HepG2 (cell line): ENCODE results near the gene SZRD1. TPM values are rescaled to one million over a fixed set of nuclear protein-coding genes. Genes with fewer than 3 reads are reported as not detected.

Source experiments
- ATAC-seq: fragments of 200-7000 bp; cut with Tn5 transposase; 3 replicates; pipeline ENCODE4 v1.9.1; 2020; ENCODE audit warnings: mild to moderate bottlenecking, moderate library complexity
- BruUV-seq: library from RNA; stranded (reverse); fragments of 400-500 nt; replicated peaks from 2 replicates; lab custom pipeline; 2021; lab: Mats Ljungman, UMichigan
- CTCF ChIA-PET: fragments of 300-600 bp; formaldehyde crosslinking; extraction: SDS; loops from one replicate; lab custom pipeline; 2021; ENCODE audit warnings: low total read pairs, inconsistent platforms, low intra/inter-chr PET ratio; lab: Yijun Ruan, JAX
- POLR2A ChIA-PET: fragments of 350-600 bp; sonication (Branson Sonifier 250); formaldehyde crosslinking; loops from one replicate; lab custom pipeline; 2020; ENCODE audit warnings: antibody characterized with exemption, inconsistent platforms; lab: Yijun Ruan, JAX
- DNase-seq: peaks from one replicate; pipeline ENCODE4 v3.0.0-alpha.2; 2015; ENCODE audit warnings: low spot score
- FAIRE-seq: peaks from 3 replicates; lab custom pipeline; 2011; peaks lifted over from hg19 to GRCh38; lab: Jason Lieb, UNC
- H2AFZ ChIP-seq: one replicate; pipeline ENCODE4 v1.6.1; 2011; ENCODE audit warnings: low read length, inconsistent platforms
- H3K27ac ChIP-seq: fragments of 300-600 bp; 3 replicates; pipeline ENCODE4 v1.8.0; 2011; ENCODE audit warnings: mixed run types, mild to moderate bottlenecking, mixed read lengths, low read length, inconsistent platforms; ENCODE audit not compliant: insufficient read depth; ENCODE audit errors: extremely low read length
- H3K27me3 ChIP-seq, 2 experiments: fragments of 200-600 bp in 1 of 2; 2 replicates in 1 of 2; 3 replicates in 1 of 2; pipeline versions ENCODE4 v1.6.0 to v1.8.0; 2011; ENCODE audit warnings: low read length in 2 of 2, mild to moderate bottlenecking in 2 of 2, moderate library complexity in 2 of 2, inconsistent platforms in 1 of 2; ENCODE audit not compliant: insufficient read depth in 2 of 2, control insufficient read depth in 1 of 2
- H3K36me3 ChIP-seq, 2 experiments: fragments of 200-600 bp in 1 of 2; replicated peaks in 1 of 2; 2 replicates in 1 of 2; 3 replicates in 1 of 2; pipeline versions ENCODE4 v1.5.1 to v1.8.0; 2011; ENCODE audit warnings: low read length in 2 of 2, inconsistent platforms in 1 of 2; ENCODE audit not compliant: insufficient read depth in 2 of 2, control insufficient read depth in 1 of 2
- H3K4me1 ChIP-seq: 2 replicates; pipeline ENCODE4 v1.5.1; 2012; ENCODE audit warnings: low read length, inconsistent platforms; ENCODE audit not compliant: insufficient read depth
- H3K4me2 ChIP-seq: 2 replicates; pipeline ENCODE4 v1.6.0; 2011; ENCODE audit warnings: low read depth, low read length, inconsistent platforms
- H3K4me3 ChIP-seq, 3 experiments: fragments of 200-600 bp in 1 of 3; sonication (generic), shearing (Covaris generic) in 1 of 3; replicated peaks in 1 of 3; 2 replicates each; pipeline ENCODE4 v1.5.1; 2011 to 2016; ENCODE audit warnings: low read length in 3 of 3, inconsistent platforms in 2 of 3, low read depth in 2 of 3, mild to moderate bottlenecking in 2 of 3, control low read depth in 1 of 3, mixed read lengths in 1 of 3; ENCODE audit not compliant: insufficient read depth in 1 of 3
- H3K79me2 ChIP-seq: one replicate; pipeline ENCODE4 v1.6.1; 2011; ENCODE audit warnings: low read length, inconsistent platforms; ENCODE audit not compliant: insufficient read depth
- H3K9ac ChIP-seq: 2 replicates; pipeline ENCODE4 v1.6.0; 2011; ENCODE audit warnings: mild to moderate bottlenecking, low read depth, low read length, inconsistent platforms; ENCODE audit not compliant: insufficient read depth
- H3K9me3 ChIP-seq: 2 replicates; pipeline ENCODE4 v1.5.1; 2012; ENCODE audit warnings: mild to moderate bottlenecking, low read length
- H4K20me1 ChIP-seq: 2 replicates; pipeline ENCODE4 v1.6.0; 2011; ENCODE audit warnings: inconsistent platforms, mild to moderate bottlenecking, low read length, moderate library complexity; ENCODE audit not compliant: insufficient read depth
- AGO1 ChIP-seq: fragments of 200-400 bp; formaldehyde crosslinking; IDR thresholded peaks from 2 replicates; pipeline ENCODE4 v1.6.1; 2017; ENCODE audit warnings: mild to moderate bottlenecking, low read depth, low read length, moderate library complexity; ENCODE audit not compliant: poor library complexity, severe bottlenecking
- AHDC1 ChIP-seq: sonication (generic); formaldehyde crosslinking; IDR thresholded peaks from 2 replicates; pipeline ENCODE4 v1.5.1; 2020; ENCODE audit warnings: mild to moderate bottlenecking, missing genetic modification reagents, borderline replicate concordance
- CBFB ChIP-seq: sonication (generic); formaldehyde crosslinking; IDR thresholded peaks from 2 replicates; pipeline ENCODE4 v1.4.0; 2020; ENCODE audit warnings: missing genetic modification reagents
- DMTF1 ChIP-seq: sonication (generic); formaldehyde crosslinking; IDR thresholded peaks from 2 replicates; pipeline ENCODE4 v1.4.0; 2020; ENCODE audit warnings: mild to moderate bottlenecking, missing genetic modification reagents
- EED ChIP-seq: sonication (generic); formaldehyde crosslinking; IDR thresholded peaks from 2 replicates; pipeline ENCODE4 v1.5.0; 2020; ENCODE audit warnings: mild to moderate bottlenecking, missing genetic modification reagents
- ELK4 ChIP-seq: sonication (generic); formaldehyde crosslinking; IDR thresholded peaks from 2 replicates; pipeline ENCODE4 v1.9.0; 2021; ENCODE audit warnings: missing genetic modification reagents, borderline replicate concordance
- FOXP4 ChIP-seq: sonication (generic); formaldehyde crosslinking; IDR thresholded peaks from 2 replicates; pipeline ENCODE4 v1.4.0; 2020; ENCODE audit warnings: missing genetic modification reagents
- NCOA5 ChIP-seq: sonication (generic); formaldehyde crosslinking; IDR thresholded peaks from 2 replicates; pipeline ENCODE4 v1.4.0; 2020; ENCODE audit warnings: missing genetic modification reagents
- NFYB ChIP-seq: sonication (generic); formaldehyde crosslinking; IDR thresholded peaks from 2 replicates; pipeline ENCODE4 v1.4.0; 2020; ENCODE audit warnings: missing genetic modification reagents
- POLR2AphosphoS2 ChIP-seq: IDR thresholded peaks from 2 replicates; pipeline ENCODE4 v1.6.1; 2011; ENCODE audit warnings: low read depth, low read length, improper control_type of control experiment
- ZMAT3 ChIP-seq: sonication (generic); formaldehyde crosslinking; conservative IDR thresholded peaks from 2 replicates; pipeline ENCODE4 v1.7.0; 2021; ENCODE audit warnings: missing genetic modification reagents
- ZNF530 ChIP-seq: sonication (generic); formaldehyde crosslinking; IDR thresholded peaks from 2 replicates; pipeline ENCODE4 v1.5.0; 2020; ENCODE audit warnings: low read depth, mild to moderate bottlenecking, missing genetic modification reagents
- ZNF747 ChIP-seq: sonication (generic); formaldehyde crosslinking; IDR thresholded peaks from 2 replicates; pipeline ENCODE4 v1.8.1; 2023; ENCODE audit warnings: missing genetic modification reagents, mild to moderate bottlenecking, borderline replicate concordance
- ZNF782 ChIP-seq: sonication (generic); formaldehyde crosslinking; IDR thresholded peaks from 2 replicates; pipeline ENCODE4 v1.4.0; 2020; ENCODE audit warnings: missing genetic modification reagents, mild to moderate bottlenecking, borderline replicate concordance
- WGBS: methylation state at CpG from one replicate; pipeline ENCODE4 v1.1.6; 2017; ENCODE audit warnings: low lambda C conversion rate; 5-methylcytosine and 5-hydroxymethylcytosine counted together
- in situ Hi-C: cut with HindIII; loops from 2 replicates; pipeline ENCODE4 v1.10.0; 2017; ENCODE audit warnings: low pct_unique_long_range_greater_than_20kb; ENCODE audit not compliant: extremely low pct_ligation_motif_present
- intact Hi-C: fragments of 100-400 bp; cut with micrococcal nuclease; formaldehyde crosslinking; loops from one replicate; pipeline ENCODE4 v1.10.0; 2022; ENCODE audit not compliant: unreplicated experiment
- polyA plus RNA-seq, 8 experiments: library from polyadenylated mRNA; depleted of rRNA in 3 of 8; stranded (reverse) in 7 of 8; unstranded in 1 of 8; fragments of >200 nt; fragmentation: Illumina TruSeq in 4 of 8; extraction: Trizol in 4 of 8; gene quantifications; 2 replicates each; pipeline versions ENCODE4 v1.2.1 to v1.2.3, GENCODE V29; 2011 to 2016; ENCODE audit warnings: low read depth in 4 of 8, missing spikeins in 1 of 8, mixed read lengths in 1 of 8; ENCODE audit not compliant: insufficient read depth in 1 of 8
- total RNA-seq, 5 experiments: library from RNA; depleted of rRNA; stranded (reverse); fragments of >200 nt; fragmentation: Illumina TruSeq; extraction: Trizol; gene quantifications; 2 replicates each; pipeline ENCODE4 v1.2.3, GENCODE V29; 2016; ENCODE audit warnings: low read depth in 1 of 5

SZRD1 gene
- total and polyA plus RNA-seq, 2 of the 13 experiments (the other 11 are each of a cell fraction or from before 2014, with no cell fraction given), result 28.5 to 41.4 TPM

- Histone ChIP-seq H3K36me3 (0 out of 5 replicates have a peak, but pooled peaks cover 0 to 3% of the 10 kb centered on the region in 2 experiments), H3K27ac (no peak overlapping the region), H3K4me3 (no peak overlapping the region), H2AFZ (no peak overlapping the region), H3K79me2 (peaks cover 63% of the 10 kb centered on the region), H3K27me3 (no peaks in the 10 kb centered on the region), H3K9me3 (no peaks in the 10 kb centered on the region), H3K4me1 (peaks cover under 1% of the 10 kb centered on the region; the same call in 1 of the 2 replicates), H3K4me2 (no peak overlapping the region), H3K9ac (no peak overlapping the region), H4K20me1 (no peaks in the 10 kb centered on the region)
- in situ Hi-C loops, result no loop called here
- no TSS peak for BruUV-seq
- DNase-seq (no peak), ATAC-seq (no peak), FAIRE-seq (no peak)
- 96% methylated on average over 1 of the region's 1 CpG for WGBS
- POLR2A ChIA-PET, result no interaction called here
- intact Hi-C loops, result no loop called here
- CTCF ChIA-PET, result no interaction called here
- TF ChIP-seq NCOA5 (CRISPR knock-in tag) (no peak), ZNF530 (no peak), ZNF747 (CRISPR knock-in tag) (no peak), ZNF782 (CRISPR knock-in tag) (no peak), DMTF1 (no peak), ZMAT3 (CRISPR knock-in tag) (no peak), EED (CRISPR knock-in tag) (no peak), NFYB (CRISPR knock-in tag) (no peak), AGO1 (no peak), CBFB (CRISPR knock-in tag) (no peak), AHDC1 (CRISPR knock-in tag) (no peak), FOXP4 (CRISPR knock-in tag) (no peak), ELK4 (CRISPR knock-in tag) (no peak), POLR2AphosphoS2 (no peak)
Measured at GRCh38 chr1:16340673-16341072, 26.4 kb upstream of the SZRD1 start.
